Left renal pelvis (tissue), 4 donors: ENCODE results near the gene PTGFRN. TPM values are rescaled to one million over a fixed set of nuclear protein-coding genes. Genes with fewer than 3 reads are reported as not detected.

ENCODE experiments used
- DNase-seq, 4 donors: peaks; one replicate each; pipeline ENCODE4 v3.0.0-alpha.2; 2013; ENCODE audit warnings: low read depth in 4 of 4, low spot score in 3 of 4
- polyA plus RNA-seq, 4 donors: library from polyadenylated mRNA; unstranded; fragments of 120-200 nt; gene quantifications; one replicate each; pipeline ENCODE4 v1.2.1, GENCODE V29; 2013; ENCODE audit not compliant: insufficient read length in 4 of 4

PTGFRN gene
- polyA plus RNA-seq, 4 donors = 42.1 to 125 (median 61.2) TPM

GRCh38 chr1:116991918-116992317, 82.2 kb downstream of the PTGFRN start:
- no peak for DNase-seq

GRCh38 chr1:116993286-116993685, 83.6 kb downstream of the PTGFRN start:
- no peak for DNase-seq

- no peak for DNase-seq
Observed at GRCh38 chr1:116994411-116994810, 84.7 kb downstream of the PTGFRN start.

GRCh38 chr1:116997066-116997465, 87.3 kb downstream of the PTGFRN start:
- DNase-seq = no peak

- no peak for DNase-seq
Observed at GRCh38 chr1:116997636-116998035, 87.9 kb downstream of the PTGFRN start.

GRCh38 chr1:116999596-116999995, 89.9 kb downstream of the PTGFRN start:
- no peak for DNase-seq

GRCh38 chr1:117000142-117000541, 90.4 kb downstream of the PTGFRN start:
- no peak for DNase-seq

GRCh38 chr1:117001254-117001927, 91.7 kb downstream of the PTGFRN start, which contains the start of gene CD101:
Gene CD101, plus strand, starts transcription at chr1:117001760. Its CDS starts 58 bp downstream, at chr1:117001818.
- DNase-seq = no peak

- no peak for DNase-seq
Observed at GRCh38 chr1:117003223-117003875, 93.6 kb downstream of the PTGFRN start.

GRCh38 chr1:117007719-117008013, 98.0 kb downstream of the PTGFRN start:
- DNase-seq = no peak

GRCh38 chr1:117008656-117009055, 98.9 kb downstream of the PTGFRN start:
- DNase-seq = no peak

- DNase-seq = no peak
Observed at GRCh38 chr1:117009132-117009531, 99.4 kb downstream of the PTGFRN start.

- DNase-seq = no peak
Observed at GRCh38 chr1:117010310-117010969, 100.7 kb downstream of the PTGFRN start.

GRCh38 chr1:117011334-117011733, 101.6 kb downstream of the PTGFRN start:
- no peak for DNase-seq

GRCh38 chr1:117013309-117013858, 103.7 kb downstream of the PTGFRN start:
- DNase-seq = peak; percentile 12 to 47 (median 24)

- no peak for DNase-seq
Observed at GRCh38 chr1:117014209-117014608, 104.5 kb downstream of the PTGFRN start.

GRCh38 chr1:117015724-117016123, 106.0 kb downstream of the PTGFRN start:
- no peak for DNase-seq

GRCh38 chr1:117017062-117017461, 107.3 kb downstream of the PTGFRN start:
- DNase-seq = no peak

GRCh38 chr1:117017648-117018047, 107.9 kb downstream of the PTGFRN start:
- DNase-seq = no peak

GRCh38 chr1:117020526-117021156, 110.9 kb downstream of the PTGFRN start:
- DNase-seq = no peak

GRCh38 chr1:117022114-117022513, 112.4 kb downstream of the PTGFRN start:
- DNase-seq = no peak
